Right lobe of liver (tissue), 4 donors: Measurements from ENCODE around the gene CD99.

ENCODE experiments used
- POLR2A ChIP-seq: fragments of 450-650 bp; IDR thresholded peaks from one replicate; pipeline ENCODE4 v1.6.1; 2017; ENCODE audit warnings: antibody characterized with exemption, mild to moderate bottlenecking
- TF ChIP-seq, protein P1 (sequence below), 4 donors: fragments of 200-600 bp in 3 of 4; fragments of 450-650 bp in 1 of 4; IDR thresholded peaks; one replicate each; pipeline versions ENCODE4 v1.5.1 to v1.8.0; 2016 to 2022; ENCODE audit warnings: antibody characterized with exemption in 4 of 4, mild to moderate bottlenecking in 2 of 4
- donor health status: DM: no; HTN: no; CAD: no.
- donor health status: DM: no; HTN: no; CAD: no.
- donor health status: DM: no; HTN: yes; CAD: no.

DNA sequence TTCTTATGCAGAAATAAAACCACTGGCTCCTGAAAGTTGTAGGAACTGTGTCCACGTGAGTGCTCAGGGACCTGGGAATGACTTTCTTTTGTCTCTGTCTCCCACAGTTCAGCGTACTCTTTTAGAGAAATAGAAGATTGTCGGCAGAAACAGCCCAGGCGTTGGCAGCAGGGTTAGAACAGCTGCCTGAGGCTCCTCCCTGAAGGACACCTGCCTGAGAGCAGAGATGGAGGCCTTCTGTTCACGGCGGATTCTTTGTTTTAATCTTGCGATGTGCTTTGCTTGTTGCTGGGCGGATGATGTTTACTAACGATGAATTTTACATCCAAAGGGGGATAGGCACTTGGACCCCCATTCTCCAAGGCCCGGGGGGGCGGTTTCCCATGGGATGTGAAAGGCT lies 49.6 kb downstream of the CD99 start:
- TF ChIP-seq, protein P1, sequence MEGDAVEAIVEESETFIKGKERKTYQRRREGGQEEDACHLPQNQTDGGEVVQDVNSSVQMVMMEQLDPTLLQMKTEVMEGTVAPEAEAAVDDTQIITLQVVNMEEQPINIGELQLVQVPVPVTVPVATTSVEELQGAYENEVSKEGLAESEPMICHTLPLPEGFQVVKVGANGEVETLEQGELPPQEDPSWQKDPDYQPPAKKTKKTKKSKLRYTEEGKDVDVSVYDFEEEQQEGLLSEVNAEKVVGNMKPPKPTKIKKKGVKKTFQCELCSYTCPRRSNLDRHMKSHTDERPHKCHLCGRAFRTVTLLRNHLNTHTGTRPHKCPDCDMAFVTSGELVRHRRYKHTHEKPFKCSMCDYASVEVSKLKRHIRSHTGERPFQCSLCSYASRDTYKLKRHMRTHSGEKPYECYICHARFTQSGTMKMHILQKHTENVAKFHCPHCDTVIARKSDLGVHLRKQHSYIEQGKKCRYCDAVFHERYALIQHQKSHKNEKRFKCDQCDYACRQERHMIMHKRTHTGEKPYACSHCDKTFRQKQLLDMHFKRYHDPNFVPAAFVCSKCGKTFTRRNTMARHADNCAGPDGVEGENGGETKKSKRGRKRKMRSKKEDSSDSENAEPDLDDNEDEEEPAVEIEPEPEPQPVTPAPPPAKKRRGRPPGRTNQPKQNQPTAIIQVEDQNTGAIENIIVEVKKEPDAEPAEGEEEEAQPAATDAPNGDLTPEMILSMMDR (IDR thresholded peaks at IDR 0.05) = no peak
- no peak for TF ChIP-seq POLR2A
